Liver (tissue), 9 donors: ENCODE results near the gene MIB2. TPM values are rescaled to one million over a fixed set of nuclear protein-coding genes. Genes with fewer than 3 reads are reported as not detected.

Experiments used
- DNase-seq: peaks from one replicate; pipeline ENCODE4 v3.0.0-alpha.2; 2017; ENCODE audit warnings: low spot score
- H3K27ac ChIP-seq, 2 donors: one replicate each; pipeline ENCODE4 v1.7.0; 2013; ENCODE audit warnings: inconsistent platforms in 2 of 2, low read length in 2 of 2, control low read depth in 1 of 2, low read depth in 1 of 2, mild to moderate bottlenecking in 1 of 2
- H3K27me3 ChIP-seq, 4 donors: one replicate each; pipeline versions ENCODE4 v1.6.1 to v1.7.0; 2013; ENCODE audit warnings: low read length in 3 of 4, inconsistent platforms in 1 of 4, mild to moderate bottlenecking in 1 of 4, moderate library complexity in 1 of 4; ENCODE audit not compliant: control insufficient read depth in 4 of 4, insufficient read depth in 4 of 4
- H3K36me3 ChIP-seq, 4 donors: one replicate each; pipeline versions ENCODE4 v1.6.1 to v1.7.0; 2013; ENCODE audit warnings: low read length in 3 of 4, mild to moderate bottlenecking in 3 of 4, low read depth in 1 of 4, moderate library complexity in 1 of 4; ENCODE audit not compliant: control insufficient read depth in 4 of 4, insufficient read depth in 3 of 4
- H3K4me1 ChIP-seq, 4 donors: one replicate each; pipeline versions ENCODE4 v1.6.1 to v1.7.0; 2013; ENCODE audit warnings: low read length in 3 of 4, mild to moderate bottlenecking in 3 of 4, moderate library complexity in 1 of 4; ENCODE audit not compliant: control insufficient read depth in 4 of 4, insufficient read depth in 4 of 4
- H3K4me3 ChIP-seq, 3 donors: one replicate each; pipeline versions ENCODE4 v1.6.1 to v1.7.0; 2013; ENCODE audit warnings: low read length in 3 of 3, control low read depth in 1 of 3, low read depth in 1 of 3, mild to moderate bottlenecking in 1 of 3
- H3K9ac ChIP-seq, 2 donors: one replicate each; pipeline ENCODE4 v1.7.0; 2013; ENCODE audit warnings: low read length in 2 of 2, mild to moderate bottlenecking in 2 of 2, moderate library complexity in 2 of 2, control low read depth in 1 of 2, low read depth in 1 of 2
- H3K9me3 ChIP-seq, 4 donors: one replicate each; pipeline versions ENCODE4 v1.6.1 to v1.7.0; 2013; ENCODE audit warnings: low read length in 3 of 4; ENCODE audit not compliant: control insufficient read depth in 4 of 4
- FOXA2 ChIP-seq: IDR thresholded peaks from 2 replicates; pipeline ENCODE4 v1.6.1; 2016; ENCODE audit warnings: antibody characterized with exemption
- GABPA ChIP-seq, 2 donors: IDR thresholded peaks in 1 of 2; conservative IDR thresholded peaks in 1 of 2; 2 replicates each; pipeline ENCODE4 v1.6.1; 2016; ENCODE audit warnings: antibody characterized with exemption in 2 of 2, mild to moderate bottlenecking in 1 of 2, moderate library complexity in 1 of 2
- HNF4A ChIP-seq, 2 donors: conservative IDR thresholded peaks; 2 replicates each; pipeline ENCODE4 v1.6.1; 2016; ENCODE audit warnings: antibody characterized with exemption in 2 of 2, mild to moderate bottlenecking in 2 of 2
- JUND ChIP-seq, 2 donors: IDR thresholded peaks; 2 replicates each; pipeline ENCODE4 v1.6.1; 2016; ENCODE audit warnings: antibody characterized with exemption in 2 of 2
- NR2F2 ChIP-seq: IDR thresholded peaks from 2 replicates; pipeline ENCODE4 v1.6.1; 2016; ENCODE audit warnings: antibody characterized with exemption
- RXRA ChIP-seq, 2 donors: IDR thresholded peaks; 2 replicates each; pipeline ENCODE4 v1.6.1; 2017 to 2018; ENCODE audit warnings: antibody characterized with exemption in 2 of 2, mild to moderate bottlenecking in 1 of 2
- YY1 ChIP-seq: IDR thresholded peaks from 2 replicates; pipeline ENCODE4 v1.6.1; 2016; ENCODE audit warnings: antibody characterized with exemption, mild to moderate bottlenecking
- WGBS: extraction: QIAGEN DNeasy Blood & Tissue Kit; methylation state at CpG from one replicate; pipeline ENCODE4 v1.1.7; 2013; 5-methylcytosine and 5-hydroxymethylcytosine counted together
- polyA plus RNA-seq, 2 donors: library from polyadenylated mRNA; stranded (reverse) in 1 of 2; unstranded in 1 of 2; fragments of 200-250 nt in 1 of 2; fragments of >200 nt in 1 of 2; fragmentation: Nextera tagmentation in 1 of 2; extraction: Ambion mirVana in 1 of 2; gene quantifications; one replicate each; pipeline versions ENCODE4 v1.2.1 to v1.2.3, GENCODE V29; 2013 to 2015
- total RNA-seq, 2 donors: library from RNA; depleted of rRNA; stranded (reverse); fragments of >200 nt; gene quantifications; one replicate each; pipeline ENCODE4 v1.2.3, GENCODE V29; 2014
- TF ChIP-seq, protein P1 (sequence below): IDR thresholded peaks from 2 replicates; pipeline ENCODE4 v1.6.1; 2016; ENCODE audit warnings: antibody characterized with exemption
- TF ChIP-seq, protein P2 (sequence below): fragments of 150-350 bp; IDR thresholded peaks from 2 replicates; pipeline ENCODE4 v1.5.1; 2017; ENCODE audit warnings: improper control_type of control experiment, low read depth, low read length; ENCODE audit not compliant: missing input control
- TF ChIP-seq, protein P3 (sequence below): IDR thresholded peaks from 2 replicates; pipeline ENCODE4 v1.6.1; 2016; ENCODE audit warnings: antibody characterized with exemption, mild to moderate bottlenecking
- donor health status: healthy.
- donor health status: healthy.
- donor health status: healthy.
- donor health status: healthy.
- donor health status: healthy.

MIB2 gene
- total and polyA plus RNA-seq, 4 donors, result 9.8 to 33.0 (median 19.2) TPM

DNA sequence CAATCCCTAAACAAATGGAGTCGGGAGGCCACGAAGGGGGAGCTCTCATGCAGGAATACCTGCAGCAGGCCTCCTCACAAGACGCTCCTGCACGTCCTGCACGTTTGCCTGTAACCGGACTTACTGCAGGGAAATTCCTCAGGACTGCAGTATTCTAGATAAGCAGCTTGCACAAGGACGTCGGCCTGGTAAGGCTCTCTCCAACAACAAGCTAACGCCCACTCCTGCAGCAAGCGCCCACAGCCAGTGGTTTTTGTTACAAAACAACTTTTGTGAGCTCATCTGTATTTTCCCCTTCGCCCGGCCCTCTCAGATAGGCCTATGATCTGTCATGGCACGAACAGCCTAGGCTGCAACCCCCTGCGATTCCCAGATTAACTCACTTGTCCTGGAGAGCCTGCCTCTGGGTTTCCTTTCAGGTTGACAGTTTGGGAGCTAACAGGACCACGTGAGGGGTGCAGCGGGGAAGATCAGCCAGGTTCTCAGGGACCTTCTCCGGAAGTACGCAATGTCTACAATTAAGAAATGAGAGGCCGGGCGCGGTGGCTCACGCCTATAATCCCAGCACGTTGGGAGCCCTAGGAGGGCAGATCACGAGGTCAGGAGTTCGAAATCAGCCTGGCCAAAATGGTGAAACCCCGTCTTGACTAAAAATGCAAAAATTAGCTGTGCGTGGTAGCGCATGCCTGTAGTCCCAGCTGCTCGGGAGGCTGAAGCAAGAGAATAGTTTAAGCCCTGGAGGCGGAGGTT, 921 bp upstream of the MIB2 start:
- H3K9me3 ChIP-seq, result no peaks in the 10 kb centered on the region
- H3K9ac ChIP-seq, result peak overlapping the region in 1 of 2 donors; percentile 23
- WGBS, result 4% methylated on average over 30 of the region's 30 CpGs
- H3K4me3 ChIP-seq, result peak overlapping the region; percentile 73 to 97 (median 85)
- H3K27ac ChIP-seq, result peak overlapping the region; percentile 94 to 100
- TF ChIP-seq, protein P1, sequence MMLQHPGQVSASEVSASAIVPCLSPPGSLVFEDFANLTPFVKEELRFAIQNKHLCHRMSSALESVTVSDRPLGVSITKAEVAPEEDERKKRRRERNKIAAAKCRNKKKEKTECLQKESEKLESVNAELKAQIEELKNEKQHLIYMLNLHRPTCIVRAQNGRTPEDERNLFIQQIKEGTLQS, result no peak
- no peak for TF ChIP-seq NR2F2
- TF ChIP-seq HNF4A (conservative IDR thresholded peaks at IDR 0.05), result no peak
- no peak for TF ChIP-seq YY1
- TF ChIP-seq, protein P2, sequence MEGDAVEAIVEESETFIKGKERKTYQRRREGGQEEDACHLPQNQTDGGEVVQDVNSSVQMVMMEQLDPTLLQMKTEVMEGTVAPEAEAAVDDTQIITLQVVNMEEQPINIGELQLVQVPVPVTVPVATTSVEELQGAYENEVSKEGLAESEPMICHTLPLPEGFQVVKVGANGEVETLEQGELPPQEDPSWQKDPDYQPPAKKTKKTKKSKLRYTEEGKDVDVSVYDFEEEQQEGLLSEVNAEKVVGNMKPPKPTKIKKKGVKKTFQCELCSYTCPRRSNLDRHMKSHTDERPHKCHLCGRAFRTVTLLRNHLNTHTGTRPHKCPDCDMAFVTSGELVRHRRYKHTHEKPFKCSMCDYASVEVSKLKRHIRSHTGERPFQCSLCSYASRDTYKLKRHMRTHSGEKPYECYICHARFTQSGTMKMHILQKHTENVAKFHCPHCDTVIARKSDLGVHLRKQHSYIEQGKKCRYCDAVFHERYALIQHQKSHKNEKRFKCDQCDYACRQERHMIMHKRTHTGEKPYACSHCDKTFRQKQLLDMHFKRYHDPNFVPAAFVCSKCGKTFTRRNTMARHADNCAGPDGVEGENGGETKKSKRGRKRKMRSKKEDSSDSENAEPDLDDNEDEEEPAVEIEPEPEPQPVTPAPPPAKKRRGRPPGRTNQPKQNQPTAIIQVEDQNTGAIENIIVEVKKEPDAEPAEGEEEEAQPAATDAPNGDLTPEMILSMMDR, result no peak
- H3K36me3 ChIP-seq, result peaks cover 0 to 6% (median 0%) of the 10 kb centered on the region in 4 donors
- peaks cover 8 to 52% (median 43%) of the 10 kb centered on the region in 4 donors for H3K4me1 ChIP-seq
- no peaks in the 10 kb centered on the region for H3K27me3 ChIP-seq
- DNase-seq, result peak; percentile 59

DNA sequence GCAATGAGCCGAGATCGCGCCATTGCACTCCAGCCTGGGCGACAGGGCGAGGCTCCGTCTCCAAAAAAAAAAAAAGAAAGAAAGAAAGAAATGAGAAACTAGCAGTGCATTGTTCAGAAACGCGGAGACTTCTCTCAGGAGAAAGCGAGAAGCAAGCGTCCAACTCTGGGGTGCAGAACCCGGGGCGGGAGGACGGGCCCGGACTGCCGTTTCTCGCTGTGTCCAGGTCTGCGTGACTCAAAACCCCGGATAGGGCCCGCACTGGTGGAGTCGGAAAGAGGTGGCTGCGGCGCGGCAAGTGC, 395 bp upstream of the MIB2 start:
- Histone ChIP-seq H3K4me1 (peaks cover 11 to 58% (median 48%) of the 10 kb centered on the region in 4 donors), H3K4me3 (peak overlapping the region; percentile 73 to 97 (median 85)), H3K9me3 (no peaks in the 10 kb centered on the region), H3K9ac (peak overlapping the region in 1 of 2 donors; percentile 62), H3K27me3 (no peaks in the 10 kb centered on the region), H3K27ac (peak overlapping the region; percentile 94 to 100), H3K36me3 (peaks cover 0 to 6% (median 0%) of the 10 kb centered on the region in 4 donors)
- TF ChIP-seq FOXA2, result no peak
- no peak for TF ChIP-seq GABPA (IDR thresholded peaks at IDR 0.05 in 1 of 2, conservative IDR thresholded peaks at IDR 0.05 in 1 of 2)
- TF ChIP-seq JUND (IDR thresholded peaks at IDR 0.05), result no peak
- WGBS, result under 1% methylated on average over 23 of the region's 23 CpGs
- DNase-seq, result no peak

DNA sequence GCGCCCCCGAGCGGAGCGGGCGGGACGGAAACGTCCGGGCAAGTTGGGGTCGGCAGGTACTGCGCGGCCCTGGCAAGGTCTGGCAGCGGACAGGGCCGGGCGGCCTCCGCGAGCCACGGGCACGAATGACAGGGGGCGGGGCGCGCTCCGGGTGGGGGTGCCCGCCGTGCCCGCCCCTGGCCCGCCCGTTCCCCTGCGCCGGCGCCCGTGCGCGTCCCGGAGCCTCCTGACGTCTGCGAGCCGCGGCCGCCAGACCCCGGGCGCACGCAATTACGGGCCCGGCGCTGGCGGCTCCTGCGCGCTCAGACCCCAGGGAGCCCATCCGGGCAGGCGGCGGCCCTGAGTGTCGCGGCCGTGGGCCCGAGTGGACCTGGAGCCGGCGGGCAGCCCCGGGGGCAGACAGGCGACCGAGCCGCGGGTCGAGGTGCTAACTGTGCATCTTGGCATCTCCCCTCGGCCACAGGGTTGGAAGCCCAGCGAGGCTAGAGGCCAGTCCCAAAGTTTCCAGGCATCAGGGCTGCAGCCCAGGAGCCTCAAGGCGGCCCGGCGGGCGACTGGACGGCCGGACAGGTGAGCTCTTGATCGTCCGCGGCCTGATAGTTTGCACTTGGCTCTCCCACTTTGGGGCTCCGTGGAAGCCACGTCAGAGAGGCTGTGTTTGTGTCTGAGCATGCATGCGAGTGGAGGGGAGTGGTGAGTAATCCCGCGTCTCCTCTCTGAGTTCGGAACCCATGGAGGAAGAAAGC, 918 bp downstream of the MIB2 start:
- Histone ChIP-seq H3K9me3 (no peaks in the 10 kb centered on the region), H3K27me3 (no peaks in the 10 kb centered on the region), H3K36me3 (peaks cover 0 to 6% (median 0%) of the 10 kb centered on the region in 4 donors), H3K4me3 (peak overlapping the region; percentile 53 to 97 (median 85)), H3K9ac (peak overlapping the region in 1 of 2 donors; percentile 95), H3K4me1 (peaks cover 11 to 58% (median 46%) of the 10 kb centered on the region in 4 donors), H3K27ac (peak overlapping the region; percentile 94 to 100)
- 3% methylated on average over 80 of the region's 80 CpGs for WGBS
- peak; percentile 55 for DNase-seq
- TF ChIP-seq NR2F2, result no peak
- no peak for TF ChIP-seq FOXA2
- TF ChIP-seq, protein P3, sequence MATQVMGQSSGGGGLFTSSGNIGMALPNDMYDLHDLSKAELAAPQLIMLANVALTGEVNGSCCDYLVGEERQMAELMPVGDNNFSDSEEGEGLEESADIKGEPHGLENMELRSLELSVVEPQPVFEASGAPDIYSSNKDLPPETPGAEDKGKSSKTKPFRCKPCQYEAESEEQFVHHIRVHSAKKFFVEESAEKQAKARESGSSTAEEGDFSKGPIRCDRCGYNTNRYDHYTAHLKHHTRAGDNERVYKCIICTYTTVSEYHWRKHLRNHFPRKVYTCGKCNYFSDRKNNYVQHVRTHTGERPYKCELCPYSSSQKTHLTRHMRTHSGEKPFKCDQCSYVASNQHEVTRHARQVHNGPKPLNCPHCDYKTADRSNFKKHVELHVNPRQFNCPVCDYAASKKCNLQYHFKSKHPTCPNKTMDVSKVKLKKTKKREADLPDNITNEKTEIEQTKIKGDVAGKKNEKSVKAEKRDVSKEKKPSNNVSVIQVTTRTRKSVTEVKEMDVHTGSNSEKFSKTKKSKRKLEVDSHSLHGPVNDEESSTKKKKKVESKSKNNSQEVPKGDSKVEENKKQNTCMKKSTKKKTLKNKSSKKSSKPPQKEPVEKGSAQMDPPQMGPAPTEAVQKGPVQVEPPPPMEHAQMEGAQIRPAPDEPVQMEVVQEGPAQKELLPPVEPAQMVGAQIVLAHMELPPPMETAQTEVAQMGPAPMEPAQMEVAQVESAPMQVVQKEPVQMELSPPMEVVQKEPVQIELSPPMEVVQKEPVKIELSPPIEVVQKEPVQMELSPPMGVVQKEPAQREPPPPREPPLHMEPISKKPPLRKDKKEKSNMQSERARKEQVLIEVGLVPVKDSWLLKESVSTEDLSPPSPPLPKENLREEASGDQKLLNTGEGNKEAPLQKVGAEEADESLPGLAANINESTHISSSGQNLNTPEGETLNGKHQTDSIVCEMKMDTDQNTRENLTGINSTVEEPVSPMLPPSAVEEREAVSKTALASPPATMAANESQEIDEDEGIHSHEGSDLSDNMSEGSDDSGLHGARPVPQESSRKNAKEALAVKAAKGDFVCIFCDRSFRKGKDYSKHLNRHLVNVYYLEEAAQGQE, result no peak
- TF ChIP-seq GABPA (IDR thresholded peaks at IDR 0.05 in 1 of 2, conservative IDR thresholded peaks at IDR 0.05 in 1 of 2), result no peak
- TF ChIP-seq, protein P1, result no peak
- no peak for TF ChIP-seq RXRA (IDR thresholded peaks at IDR 0.05)
- no peak for TF ChIP-seq YY1
